GM12801 (cell line): ENCODE data around the gene OR9A2.

Experiments used
- CTCF ChIP-seq: IDR thresholded peaks from one replicate; pipeline ENCODE4 v1.5.1; 2011; ENCODE audit warnings: control low read depth; ENCODE audit not compliant: insufficient read length; ENCODE audit errors: extremely low read depth

Gene OR9A2, protein sequence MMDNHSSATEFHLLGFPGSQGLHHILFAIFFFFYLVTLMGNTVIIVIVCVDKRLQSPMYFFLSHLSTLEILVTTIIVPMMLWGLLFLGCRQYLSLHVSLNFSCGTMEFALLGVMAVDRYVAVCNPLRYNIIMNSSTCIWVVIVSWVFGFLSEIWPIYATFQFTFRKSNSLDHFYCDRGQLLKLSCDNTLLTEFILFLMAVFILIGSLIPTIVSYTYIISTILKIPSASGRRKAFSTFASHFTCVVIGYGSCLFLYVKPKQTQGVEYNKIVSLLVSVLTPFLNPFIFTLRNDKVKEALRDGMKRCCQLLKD

DNA sequence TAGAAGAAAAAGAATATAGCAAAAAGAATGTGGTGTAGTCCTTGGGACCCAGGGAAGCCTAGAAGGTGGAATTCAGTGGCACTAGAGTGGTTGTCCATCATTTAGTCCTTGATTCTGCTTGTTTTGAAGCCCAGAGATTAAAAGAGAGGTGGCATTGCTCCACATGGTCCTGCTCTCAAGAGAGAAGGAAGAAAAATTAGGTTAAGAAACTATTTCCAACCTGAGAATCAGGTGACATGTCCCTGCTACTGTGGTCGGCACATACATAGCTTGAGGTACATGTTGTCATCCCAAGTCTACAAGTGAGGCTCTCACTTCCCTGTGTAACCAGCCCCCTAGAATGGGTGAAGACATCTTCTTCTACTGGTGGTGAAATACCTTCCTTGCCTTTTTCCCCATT lies at the start of gene OR9A2:
Gene OR9A2, minus strand, starts transcription at position 101 of the 400 bp plus-strand sequence. Its CDS starts 0 bp downstream, at position 101.
- no peak for TF ChIP-seq CTCF

GRCh38 chr7:143074141-143074540 lies 47.2 kb upstream of the OR9A2 start:
- no peak for TF ChIP-seq CTCF

- no peak for TF ChIP-seq CTCF
These were observed 46.6 kb upstream of the OR9A2 start for GRCh38 chr7:143073556-143073955.

GRCh38 chr7:143069912-143070500 lies 43.1 kb upstream of the OR9A2 start:
- no peak for TF ChIP-seq CTCF

- TF ChIP-seq CTCF: no peak
These were observed 41.5 kb upstream of the OR9A2 start for GRCh38 chr7:143068446-143068845.

GRCh38 chr7:143063741-143064140 lies 36.8 kb upstream of the OR9A2 start:
- no peak for TF ChIP-seq CTCF

DNA sequence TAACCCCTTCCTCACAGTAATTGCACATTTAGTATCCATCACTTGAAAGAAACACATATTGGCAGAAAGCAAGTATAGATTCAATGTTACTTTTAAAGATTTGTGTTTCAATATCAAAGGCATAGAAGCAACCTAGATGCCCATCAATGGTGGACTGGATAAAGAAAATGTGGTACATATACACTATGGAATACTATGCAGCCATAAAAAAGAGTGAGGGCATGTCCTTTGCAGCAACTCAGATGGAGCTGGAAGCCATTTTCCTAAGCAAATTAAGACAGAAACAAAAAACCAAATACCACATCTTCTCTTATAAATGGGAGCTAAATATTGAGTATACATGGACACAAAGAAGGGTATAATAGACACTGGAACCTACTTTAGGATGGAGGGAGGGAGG lies 28.8 kb upstream of the OR9A2 start:
- no peak for TF ChIP-seq CTCF
